HCT116 (cell line): ENCODE data around the gene LOXL1.

Source experiments
- CTCF ChIP-seq, 3 experiments: fragments of 200-600 bp in 1 of 3; sonication (generic) in 1 of 3; IDR thresholded peaks in 2 of 3; conservative IDR thresholded peaks in 1 of 3; 2 replicates each; pipeline ENCODE4 v1.5.1; 2012 to 2017; ENCODE audit warnings: low read depth in 2 of 3, low read length in 2 of 3, antibody characterized with exemption in 1 of 3, borderline replicate concordance in 1 of 3, control low read depth in 1 of 3, mild to moderate bottlenecking in 1 of 3, mixed read lengths in 1 of 3, mixed run types in 1 of 3, moderate library complexity in 1 of 3; ENCODE audit not compliant: insufficient read depth in 1 of 3
- EZH2 ChIP-seq: fragments of 200-600 bp; sonication (generic); IDR thresholded peaks from 2 replicates; pipeline ENCODE4 v1.6.1; 2017; ENCODE audit warnings: antibody characterized with exemption, mixed run types

- TF ChIP-seq EZH2 (no peak), CTCF (IDR thresholded peaks at IDR 0.05 in 2 of 3, conservative IDR thresholded peaks at IDR 0.05 in 1 of 3; ENCODE audit: borderline replicate concordance in 1 of 3, insufficient read depth in 1 of 3, low read depth in 2 of 3, low read length in 2 of 3) (no peak)
These were observed 19.2 kb upstream of the LOXL1 start for GRCh38 chr15:73907035-73907408.
